ENCODE measurements around the gene UBA1.

UBA1 gene

GRCh38 chrX:47172549-47172948 lies 21.1 kb upstream of the UBA1 start:
- no peak overlapping the region for H3K9ac ChIP-seq (ENCODE audit: low read length)
- peaks cover 0 to 5% of the 10 kb centered on the region in 2 donors for H3K27me3 ChIP-seq (ENCODE audit: control insufficient read depth in 1 of 2, insufficient read depth in 2 of 2, low read length in 2 of 2)
- no peaks in the 10 kb centered on the region for H3K9me3 ChIP-seq (ENCODE audit: low read length)
- peaks cover 40% of the 10 kb centered on the region for H3K36me3 ChIP-seq (ENCODE audit: insufficient read depth, low read length)
- no peak overlapping the region for H3K4me3 ChIP-seq (ENCODE audit: low read depth in 1 of 2, low read length in 2 of 2)
- no peak overlapping the region for H3K27ac ChIP-seq (ENCODE audit: low read depth, low read length)
- H3K4me1 ChIP-seq (ENCODE audit: insufficient read depth, low read length), result peaks cover 6% of the 10 kb centered on the region

GRCh38 chrX:47172971-47173792 lies 20.4 kb upstream of the UBA1 start:
- peaks cover 44% of the 10 kb centered on the region for H3K36me3 ChIP-seq (ENCODE audit: insufficient read depth, low read length)
- no peak overlapping the region for H3K27ac ChIP-seq (ENCODE audit: low read depth, low read length)
- H3K4me3 ChIP-seq (ENCODE audit: low read depth in 1 of 2, low read length in 2 of 2), result no peak overlapping the region
- H3K9me3 ChIP-seq (ENCODE audit: low read length), result no peaks in the 10 kb centered on the region
- no peak overlapping the region for H3K9ac ChIP-seq (ENCODE audit: low read length)
- peaks cover 6% of the 10 kb centered on the region for H3K4me1 ChIP-seq (ENCODE audit: insufficient read depth, low read length)
- H3K27me3 ChIP-seq (ENCODE audit: control insufficient read depth in 1 of 2, insufficient read depth in 2 of 2, low read length in 2 of 2), result peaks cover 0 to 5% of the 10 kb centered on the region in 2 donors

- peaks cover 52% of the 10 kb centered on the region for H3K36me3 ChIP-seq (ENCODE audit: insufficient read depth, low read length)
- no peak overlapping the region for H3K4me3 ChIP-seq (ENCODE audit: low read depth in 1 of 2, low read length in 2 of 2)
- H3K9me3 ChIP-seq (ENCODE audit: low read length), result no peaks in the 10 kb centered on the region
- H3K27me3 ChIP-seq (ENCODE audit: control insufficient read depth in 1 of 2, insufficient read depth in 2 of 2, low read length in 2 of 2), result peaks cover 0 to 9% of the 10 kb centered on the region in 2 donors
- peaks cover 6% of the 10 kb centered on the region for H3K4me1 ChIP-seq (ENCODE audit: insufficient read depth, low read length)
- no peak overlapping the region for H3K27ac ChIP-seq (ENCODE audit: low read depth, low read length)
- no peak overlapping the region for H3K9ac ChIP-seq (ENCODE audit: low read length)
Observed at GRCh38 chrX:47174376-47174775, 19.3 kb upstream of the UBA1 start.

- H3K4me3 ChIP-seq (ENCODE audit: low read depth in 1 of 2, low read length in 2 of 2), result no peak overlapping the region
- no peak overlapping the region for H3K27ac ChIP-seq (ENCODE audit: low read depth, low read length)
- H3K9ac ChIP-seq (ENCODE audit: low read length), result no peak overlapping the region
- no peaks in the 10 kb centered on the region for H3K9me3 ChIP-seq (ENCODE audit: low read length)
- H3K36me3 ChIP-seq (ENCODE audit: insufficient read depth, low read length), result peaks cover 57% of the 10 kb centered on the region
- peaks cover 0 to 9% of the 10 kb centered on the region in 2 donors for H3K27me3 ChIP-seq (ENCODE audit: control insufficient read depth in 1 of 2, insufficient read depth in 2 of 2, low read length in 2 of 2)
- peaks cover 6% of the 10 kb centered on the region for H3K4me1 ChIP-seq (ENCODE audit: insufficient read depth, low read length)
Observed at GRCh38 chrX:47174846-47175587, 18.6 kb upstream of the UBA1 start.

- Histone ChIP-seq H3K4me1 (ENCODE audit: insufficient read depth, low read length) (peaks cover under 1% of the 10 kb centered on the region), H3K27me3 (ENCODE audit: control insufficient read depth in 1 of 2, insufficient read depth in 2 of 2, low read length in 2 of 2) (peaks cover 0 to 9% of the 10 kb centered on the region in 2 donors), H3K9ac (ENCODE audit: low read length) (no peak overlapping the region), H3K36me3 (ENCODE audit: insufficient read depth, low read length) (peaks cover 57% of the 10 kb centered on the region), H3K4me3 (ENCODE audit: low read depth in 1 of 2, low read length in 2 of 2) (no peak overlapping the region), H3K9me3 (ENCODE audit: low read length) (no peaks in the 10 kb centered on the region), H3K27ac (ENCODE audit: low read depth, low read length) (no peak overlapping the region)
Observed at GRCh38 chrX:47175588-47175980, 18.0 kb upstream of the UBA1 start.

GRCh38 chrX:47176101-47176740 lies 17.4 kb upstream of the UBA1 start:
- no peaks in the 10 kb centered on the region for H3K9me3 ChIP-seq (ENCODE audit: low read length)
- H3K27ac ChIP-seq (ENCODE audit: low read depth, low read length), result no peak overlapping the region
- H3K4me1 ChIP-seq (ENCODE audit: insufficient read depth, low read length), result no peaks in the 10 kb centered on the region
- no peak overlapping the region for H3K9ac ChIP-seq (ENCODE audit: low read length)
- H3K27me3 ChIP-seq (ENCODE audit: control insufficient read depth in 1 of 2, insufficient read depth in 2 of 2, low read length in 2 of 2), result peaks cover 0 to 10% of the 10 kb centered on the region in 2 donors
- H3K4me3 ChIP-seq (ENCODE audit: low read depth in 1 of 2, low read length in 2 of 2), result no peak overlapping the region
- H3K36me3 ChIP-seq (ENCODE audit: insufficient read depth, low read length), result peaks cover 54% of the 10 kb centered on the region

GRCh38 chrX:47177079-47177478 lies 16.6 kb upstream of the UBA1 start:
- Histone ChIP-seq H3K36me3 (ENCODE audit: insufficient read depth, low read length) (peaks cover 60% of the 10 kb centered on the region), H3K9me3 (ENCODE audit: low read length) (no peaks in the 10 kb centered on the region), H3K27me3 (ENCODE audit: control insufficient read depth in 1 of 2, insufficient read depth in 2 of 2, low read length in 2 of 2) (peaks cover 0 to 18% of the 10 kb centered on the region in 2 donors), H3K4me1 (ENCODE audit: insufficient read depth, low read length) (no peaks in the 10 kb centered on the region), H3K9ac (ENCODE audit: low read length) (no peak overlapping the region), H3K27ac (ENCODE audit: low read depth, low read length) (no peak overlapping the region), H3K4me3 (ENCODE audit: low read depth in 1 of 2, low read length in 2 of 2) (no peak overlapping the region)

GRCh38 chrX:47178337-47178736 lies 15.3 kb upstream of the UBA1 start:
- no peak overlapping the region for H3K9ac ChIP-seq (ENCODE audit: low read length)
- peaks cover 0 to 17% of the 10 kb centered on the region in 2 donors for H3K27me3 ChIP-seq (ENCODE audit: control insufficient read depth in 1 of 2, insufficient read depth in 2 of 2, low read length in 2 of 2)
- H3K27ac ChIP-seq (ENCODE audit: low read depth, low read length), result no peak overlapping the region
- no peak overlapping the region for H3K4me3 ChIP-seq (ENCODE audit: low read depth in 1 of 2, low read length in 2 of 2)
- no peaks in the 10 kb centered on the region for H3K4me1 ChIP-seq (ENCODE audit: insufficient read depth, low read length)
- no peaks in the 10 kb centered on the region for H3K9me3 ChIP-seq (ENCODE audit: low read length)
- H3K36me3 ChIP-seq (ENCODE audit: insufficient read depth, low read length), result peaks cover 62% of the 10 kb centered on the region

- Histone ChIP-seq H3K27ac (ENCODE audit: low read depth, low read length) (no peak overlapping the region), H3K36me3 (ENCODE audit: insufficient read depth, low read length) (peaks cover 57% of the 10 kb centered on the region), H3K27me3 (ENCODE audit: control insufficient read depth in 1 of 2, insufficient read depth in 2 of 2, low read length in 2 of 2) (peaks cover 0 to 17% of the 10 kb centered on the region in 2 donors)
Observed at GRCh38 chrX:47179221-47179927, 14.3 kb upstream of the UBA1 start.

GRCh38 chrX:47179928-47180255 lies 13.7 kb upstream of the UBA1 start:
- Histone ChIP-seq H3K27me3 (ENCODE audit: control insufficient read depth in 1 of 2, insufficient read depth in 2 of 2, low read length in 2 of 2) (peaks cover 0 to 17% of the 10 kb centered on the region in 2 donors), H3K4me1 (ENCODE audit: insufficient read depth, low read length) (no peaks in the 10 kb centered on the region), H3K4me3 (ENCODE audit: low read depth in 1 of 2, low read length in 2 of 2) (no peak overlapping the region), H3K27ac (ENCODE audit: low read depth, low read length) (no peak overlapping the region), H3K36me3 (ENCODE audit: insufficient read depth, low read length) (peaks cover 56% of the 10 kb centered on the region), H3K9me3 (ENCODE audit: low read length) (no peaks in the 10 kb centered on the region), H3K9ac (ENCODE audit: low read length) (no peak overlapping the region)

More at GRCh38 chrX:47179221-47179927, 14.3 kb upstream of the UBA1 start:
- Histone ChIP-seq H3K4me3 (ENCODE audit: low read depth in 1 of 2, low read length in 2 of 2) (no peak overlapping the region), H3K4me1 (ENCODE audit: insufficient read depth, low read length) (no peaks in the 10 kb centered on the region), H3K9me3 (ENCODE audit: low read length) (no peaks in the 10 kb centered on the region), H3K9ac (ENCODE audit: low read length) (no peak overlapping the region)

GRCh38 chrX:47180346-47180745 lies 13.3 kb upstream of the UBA1 start:
- H3K36me3 ChIP-seq (ENCODE audit: insufficient read depth, low read length), result peaks cover 52% of the 10 kb centered on the region
- no peaks in the 10 kb centered on the region for H3K9me3 ChIP-seq (ENCODE audit: low read length)
- peaks cover 0 to 17% of the 10 kb centered on the region in 2 donors for H3K27me3 ChIP-seq (ENCODE audit: control insufficient read depth in 1 of 2, insufficient read depth in 2 of 2, low read length in 2 of 2)
- no peak overlapping the region for H3K4me3 ChIP-seq (ENCODE audit: low read depth in 1 of 2, low read length in 2 of 2)
- H3K27ac ChIP-seq (ENCODE audit: low read depth, low read length), result no peak overlapping the region
- no peaks in the 10 kb centered on the region for H3K4me1 ChIP-seq (ENCODE audit: insufficient read depth, low read length)
- H3K9ac ChIP-seq (ENCODE audit: low read length), result no peak overlapping the region
